GM19099 (cell line): ENCODE measurements around the gene ADGRV1.

Source experiments
- POLR2A ChIP-seq: IDR thresholded peaks from 3 replicates; pipeline ENCODE4 v1.6.1; 2011; ENCODE audit warnings: low read depth; ENCODE audit not compliant: insufficient read length; ENCODE audit errors: extremely low read depth

ADGRV1 gene

GRCh38 chr5:90650767-90651166, 92.2 kb downstream of the ADGRV1 start:
- TF ChIP-seq POLR2A, result no peak

- no peak for TF ChIP-seq POLR2A
These were observed 95.6 kb downstream of the ADGRV1 start for GRCh38 chr5:90654215-90654614.

- no peak for TF ChIP-seq POLR2A
These were observed 96.8 kb downstream of the ADGRV1 start for GRCh38 chr5:90655423-90655822.

GRCh38 chr5:90657030-90657429, 98.4 kb downstream of the ADGRV1 start:
- no peak for TF ChIP-seq POLR2A

- no peak for TF ChIP-seq POLR2A
These were observed 99.2 kb downstream of the ADGRV1 start for GRCh38 chr5:90657788-90658187.

GRCh38 chr5:90658620-90659019, 100.0 kb downstream of the ADGRV1 start:
- no peak for TF ChIP-seq POLR2A

- no peak for TF ChIP-seq POLR2A
These were observed 116.6 kb downstream of the ADGRV1 start for GRCh38 chr5:90675222-90675621.

GRCh38 chr5:90680921-90681563, 122.4 kb downstream of the ADGRV1 start:
- TF ChIP-seq POLR2A, result no peak

- TF ChIP-seq POLR2A, result no peak
These were observed 123.7 kb downstream of the ADGRV1 start for GRCh38 chr5:90682278-90682677.

GRCh38 chr5:90685425-90686022, 126.9 kb downstream of the ADGRV1 start:
- no peak for TF ChIP-seq POLR2A

- no peak for TF ChIP-seq POLR2A
These were observed 130.5 kb downstream of the ADGRV1 start for GRCh38 chr5:90689064-90689463.

GRCh38 chr5:90690307-90690706, 131.7 kb downstream of the ADGRV1 start:
- TF ChIP-seq POLR2A, result no peak

GRCh38 chr5:90691533-90691932, 132.9 kb downstream of the ADGRV1 start:
- TF ChIP-seq POLR2A, result no peak

GRCh38 chr5:90696153-90696552, 137.6 kb downstream of the ADGRV1 start:
- TF ChIP-seq POLR2A, result no peak

- TF ChIP-seq POLR2A, result no peak
These were observed 141.7 kb downstream of the ADGRV1 start for GRCh38 chr5:90700299-90700698.

- TF ChIP-seq POLR2A, result no peak
These were observed 145.3 kb downstream of the ADGRV1 start for GRCh38 chr5:90703932-90704331.

- TF ChIP-seq POLR2A, result no peak
These were observed 149.1 kb downstream of the ADGRV1 start for GRCh38 chr5:90707698-90708097.
